ENCODE data around the gene ACTR3. TPM values are rescaled to one million over a fixed set of nuclear protein-coding genes. Genes with fewer than 3 reads are reported as not detected.
A peak's percentile ranks its signal among the peaks of the same experiment; 100 is the strongest.
"Not testable (repeated sequence)": the region's sequence is repeated elsewhere in the genome, so short reads cannot be mapped to it uniquely, and the experiment has no call there.

The ACTR3 gene
- total RNA-seq, 2 donors from 2014 or later = 441 to 618 TPM

DNA sequence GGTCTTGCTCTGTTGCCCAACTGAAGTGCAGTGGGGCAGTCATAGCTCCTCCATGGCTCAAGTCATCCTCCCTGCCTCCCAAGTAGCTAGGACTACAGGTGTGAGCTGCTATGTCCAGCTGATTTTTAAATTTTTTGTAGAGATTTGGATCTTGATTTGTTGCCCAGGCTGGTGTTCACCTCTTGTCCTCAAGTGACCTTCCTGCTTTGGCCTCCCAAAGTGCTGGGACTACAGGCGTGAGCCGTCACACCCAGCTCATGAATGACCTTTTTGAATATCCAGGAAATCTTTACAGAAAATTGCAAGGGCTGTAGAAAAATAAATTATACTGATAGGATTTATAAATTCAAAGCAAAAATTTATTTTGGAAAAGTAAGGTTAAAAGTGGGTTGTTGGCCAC, 17.4 kb downstream of the ACTR3 start:
- Mint-ChIP-seq H3K36me3 (ENCODE audit: low read depth) (peaks cover 82% of the 10 kb centered on the region), H3K4me1 (peaks cover 57% of the 10 kb centered on the region), H3K4me3 (peak overlapping the region; percentile 44), H3K27me3 (no peaks in the 10 kb centered on the region), H3K9me3 (no peaks in the 10 kb centered on the region), H3K27ac (no peak overlapping the region)
- ATAC-seq (replicated peaks) = no peak

DNA sequence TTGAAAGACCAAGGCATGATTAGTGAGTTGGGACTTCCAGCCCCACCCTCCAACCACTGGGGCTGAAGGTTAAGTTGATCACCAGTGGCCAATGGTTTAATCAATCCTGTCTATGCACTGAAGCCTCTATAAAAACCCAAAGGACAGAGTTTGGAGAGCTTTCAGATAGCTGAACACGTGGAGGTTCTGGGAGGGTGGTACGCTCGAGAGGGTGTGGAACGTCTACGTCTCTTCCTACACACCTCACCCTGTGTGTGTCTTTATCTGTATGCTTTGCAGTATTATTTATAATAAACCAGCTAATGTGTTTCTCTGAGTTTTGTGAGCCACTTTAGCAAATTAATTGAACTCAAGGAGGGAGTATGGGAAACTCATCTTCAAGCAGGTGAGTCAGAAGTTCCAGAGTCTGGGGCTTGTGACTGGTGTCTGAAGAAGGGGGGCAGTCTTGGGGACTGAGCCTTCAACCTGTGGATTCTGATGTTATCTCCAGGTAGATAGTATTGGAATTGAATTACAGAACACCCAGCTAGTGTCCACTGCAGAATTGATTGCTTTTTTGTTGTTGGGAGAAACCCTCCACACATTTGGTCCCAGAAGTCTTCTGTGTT, 20.3 kb downstream of the ACTR3 start:
- H3K27ac Mint-ChIP-seq = peak overlapping the region; percentile 88
- no peaks in the 10 kb centered on the region for H3K27me3 Mint-ChIP-seq
- peaks cover 43% of the 10 kb centered on the region for H3K4me1 Mint-ChIP-seq
- ATAC-seq (replicated peaks) = peak; percentile 91
- H3K36me3 Mint-ChIP-seq (ENCODE audit: low read depth) = peaks cover 81% of the 10 kb centered on the region
- H3K9me3 Mint-ChIP-seq = no peaks in the 10 kb centered on the region
- peak overlapping the region; percentile 73 for H3K4me3 Mint-ChIP-seq

DNA sequence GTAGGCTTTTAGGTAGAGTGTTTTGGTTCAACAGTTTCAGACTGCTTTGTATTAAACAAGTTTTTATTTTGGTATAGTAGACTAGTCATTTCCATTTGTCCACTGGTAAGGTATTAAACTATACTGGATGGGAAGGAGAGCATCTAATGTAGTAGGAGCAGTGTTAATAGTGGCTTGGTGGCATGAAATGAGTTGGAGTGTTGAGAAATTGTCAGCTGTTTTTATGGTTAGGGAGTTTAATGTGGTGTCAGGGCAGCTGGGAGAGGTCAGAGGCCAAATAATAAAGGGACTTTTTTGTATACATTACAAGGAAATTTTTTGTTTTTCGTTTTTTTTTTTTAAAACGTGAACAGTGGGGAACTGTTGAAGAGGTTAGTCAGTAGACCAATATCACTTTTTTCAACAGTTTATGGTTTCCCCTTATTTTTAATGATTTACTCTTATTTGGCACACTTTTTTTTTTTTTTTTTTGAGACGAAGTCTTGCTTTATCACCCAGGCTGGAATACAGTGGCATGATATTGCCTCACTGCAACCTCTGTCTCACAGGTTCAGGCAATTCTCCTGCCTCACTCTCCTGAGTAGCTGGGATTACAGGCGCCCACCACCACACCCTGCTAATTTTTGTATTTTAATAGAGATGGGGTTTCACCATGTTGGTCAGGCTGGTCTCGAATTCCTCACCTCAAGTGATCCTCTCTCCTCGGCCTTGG, 21.2 kb downstream of the ACTR3 start:
- Mint-ChIP-seq H3K4me3 (peak overlapping the region; percentile 73), H3K4me1 (peaks cover 36% of the 10 kb centered on the region)

DNA sequence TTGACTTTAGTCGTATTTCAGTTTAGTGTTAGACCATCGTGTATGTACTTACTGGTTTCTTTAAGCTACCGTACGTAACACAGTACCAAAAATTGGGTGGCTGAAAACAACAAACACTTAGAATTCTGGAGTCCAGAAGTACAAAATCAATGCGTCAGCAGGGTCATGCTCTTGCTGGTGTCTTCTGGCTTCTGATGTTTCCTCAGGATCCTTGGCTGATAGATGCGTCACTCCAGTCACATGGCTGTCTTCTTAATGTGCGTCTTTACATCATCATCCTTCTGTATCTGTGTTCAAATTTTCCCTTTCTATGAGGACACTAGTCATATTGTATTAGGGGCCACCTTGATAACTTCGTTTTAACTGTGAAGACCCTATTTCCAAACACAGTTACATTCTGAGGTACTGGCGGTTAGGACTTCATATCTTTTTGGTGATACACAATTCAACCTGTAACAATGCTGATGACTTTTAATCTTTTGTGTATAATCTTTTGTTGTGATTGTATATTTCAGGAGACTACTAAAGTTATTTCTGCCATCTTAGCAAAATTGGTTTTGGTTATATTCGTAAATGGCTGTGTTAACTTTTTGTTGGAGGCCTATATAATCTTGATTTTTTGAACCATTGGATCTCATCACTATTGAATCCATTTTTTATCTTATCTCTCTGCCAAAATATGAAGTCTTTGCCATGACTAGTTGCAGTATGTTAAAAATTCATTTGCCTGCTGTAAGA, 25.4 kb downstream of the ACTR3 start:
- Mint-ChIP-seq H3K27me3 (no peaks in the 10 kb centered on the region), H3K9me3 (no peaks in the 10 kb centered on the region), H3K4me3 (no peak overlapping the region), H3K27ac (no peak overlapping the region), H3K36me3 (ENCODE audit: low read depth) (peaks cover 93% of the 10 kb centered on the region), H3K4me1 (peaks cover 32% of the 10 kb centered on the region)
- no peak for ATAC-seq (replicated peaks)

More for the DNA sequence above, 21.2 kb downstream of the ACTR3 start:
- peak; percentile 17 for ATAC-seq (replicated peaks)
- H3K27me3 Mint-ChIP-seq = no peaks in the 10 kb centered on the region
- H3K36me3 Mint-ChIP-seq (ENCODE audit: low read depth) = peaks cover 81% of the 10 kb centered on the region
- H3K9me3 Mint-ChIP-seq = no peaks in the 10 kb centered on the region
- H3K27ac Mint-ChIP-seq = peak overlapping the region; percentile 88

DNA sequence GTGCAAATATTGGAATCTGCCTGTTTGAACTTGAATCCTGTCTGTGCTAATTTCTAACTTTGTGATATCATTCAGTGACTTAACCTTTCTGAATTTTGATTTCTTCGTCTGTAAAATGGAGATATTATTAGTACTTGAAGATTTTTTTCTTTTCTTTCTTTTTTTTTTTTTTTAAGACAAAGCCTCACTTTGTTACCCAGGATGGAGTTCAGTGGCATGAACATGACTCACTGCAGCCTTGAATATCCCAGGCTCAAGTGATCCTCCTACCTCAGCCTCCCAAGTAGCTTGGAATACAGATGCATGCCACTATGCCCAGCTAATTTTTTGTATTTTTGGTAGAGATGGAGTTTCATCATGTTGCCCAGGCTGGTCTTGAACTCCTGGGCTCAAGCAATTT, 28.3 kb downstream of the ACTR3 start:
- no peaks in the 10 kb centered on the region for H3K9me3 Mint-ChIP-seq
- H3K27me3 Mint-ChIP-seq = no peaks in the 10 kb centered on the region
- no peak overlapping the region for H3K27ac Mint-ChIP-seq
- no peak for ATAC-seq (replicated peaks)
- H3K4me1 Mint-ChIP-seq = peaks cover 17% of the 10 kb centered on the region
- peaks cover 64% of the 10 kb centered on the region for H3K36me3 Mint-ChIP-seq (ENCODE audit: low read depth)
- no peak overlapping the region for H3K4me3 Mint-ChIP-seq

DNA sequence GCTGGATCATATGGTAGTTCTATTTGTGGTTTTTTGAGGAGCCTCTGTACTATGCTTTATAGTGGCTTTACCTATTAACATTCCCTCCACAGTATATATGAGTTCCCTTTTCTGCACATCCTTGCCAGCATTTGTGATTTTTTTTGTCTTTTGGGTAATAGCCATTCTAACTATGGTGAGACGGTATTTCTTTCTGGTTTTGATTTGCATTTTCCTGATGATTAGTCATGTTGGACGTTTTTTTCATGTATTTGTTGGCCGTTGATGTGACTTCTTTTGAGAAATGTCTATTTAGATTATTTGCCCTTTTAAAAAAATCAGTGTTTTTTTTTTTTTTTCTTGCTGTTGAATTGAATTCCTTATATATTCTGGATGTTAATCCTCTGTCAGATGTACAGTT, 31.1 kb downstream of the ACTR3 start:
- peaks cover 36% of the 10 kb centered on the region for H3K36me3 Mint-ChIP-seq (ENCODE audit: low read depth)

DNA sequence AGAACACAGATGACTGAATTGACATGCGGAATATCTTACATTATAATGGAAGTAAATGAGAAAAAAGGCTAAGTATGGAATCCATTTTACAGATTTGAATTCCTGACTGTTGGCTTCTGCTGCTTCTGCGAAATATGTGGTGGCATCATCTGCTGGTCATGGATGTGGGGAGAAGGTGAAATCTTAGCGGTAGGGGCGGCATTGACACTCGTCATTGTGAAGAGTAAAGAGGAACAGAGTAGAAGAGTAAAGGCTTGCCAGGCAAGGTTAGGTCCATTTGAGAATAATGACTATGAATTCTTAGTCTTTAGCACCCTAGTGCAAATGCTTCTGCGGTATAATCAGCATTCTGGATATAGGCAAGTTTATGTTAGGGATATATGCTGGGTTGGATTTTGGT, 32.4 kb downstream of the ACTR3 start:
- Mint-ChIP-seq H3K36me3 (ENCODE audit: low read depth) (peaks cover 23% of the 10 kb centered on the region), H3K4me3 (no peak overlapping the region), H3K27ac (no peak overlapping the region), H3K9me3 (no peaks in the 10 kb centered on the region), H3K27me3 (no peaks in the 10 kb centered on the region), H3K4me1 (peaks cover 23% of the 10 kb centered on the region)
- ATAC-seq (replicated peaks) = no peak

More for the DNA sequence above, 31.1 kb downstream of the ACTR3 start:
- Mint-ChIP-seq H3K27me3 (no peaks in the 10 kb centered on the region), H3K9me3 (no peaks in the 10 kb centered on the region), H3K27ac (peak overlapping the region; percentile 29), H3K4me1 (peaks cover 28% of the 10 kb centered on the region), H3K4me3 (peak overlapping the region; percentile 9)
- no peak for ATAC-seq (replicated peaks)

DNA sequence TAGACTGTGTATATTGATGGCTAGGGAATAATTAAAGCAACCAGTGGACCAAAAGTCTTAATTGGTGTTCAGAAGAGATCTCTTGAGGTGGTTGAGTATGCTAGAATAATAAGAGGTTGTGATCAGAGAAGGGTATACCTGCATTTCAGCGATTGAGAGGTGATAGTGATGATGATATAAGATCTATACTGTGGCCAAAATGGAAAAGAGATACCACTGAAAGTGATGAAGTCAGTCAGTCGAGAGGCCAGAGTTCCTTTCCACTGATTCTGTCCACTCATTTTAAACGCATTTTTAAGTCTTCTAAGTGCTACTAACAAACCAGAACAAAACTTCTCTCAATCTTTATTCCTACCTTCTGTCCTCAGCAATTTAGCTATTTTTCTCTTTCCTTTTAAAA, 32.9 kb downstream of the ACTR3 start:
- peak; percentile 70 for ATAC-seq (replicated peaks)
- H3K4me3 Mint-ChIP-seq = no peak overlapping the region
- H3K9me3 Mint-ChIP-seq = no peaks in the 10 kb centered on the region
- no peaks in the 10 kb centered on the region for H3K27me3 Mint-ChIP-seq
- peaks cover 19% of the 10 kb centered on the region for H3K4me1 Mint-ChIP-seq
- peaks cover 19% of the 10 kb centered on the region for H3K36me3 Mint-ChIP-seq (ENCODE audit: low read depth)
- no peak overlapping the region for H3K27ac Mint-ChIP-seq

DNA sequence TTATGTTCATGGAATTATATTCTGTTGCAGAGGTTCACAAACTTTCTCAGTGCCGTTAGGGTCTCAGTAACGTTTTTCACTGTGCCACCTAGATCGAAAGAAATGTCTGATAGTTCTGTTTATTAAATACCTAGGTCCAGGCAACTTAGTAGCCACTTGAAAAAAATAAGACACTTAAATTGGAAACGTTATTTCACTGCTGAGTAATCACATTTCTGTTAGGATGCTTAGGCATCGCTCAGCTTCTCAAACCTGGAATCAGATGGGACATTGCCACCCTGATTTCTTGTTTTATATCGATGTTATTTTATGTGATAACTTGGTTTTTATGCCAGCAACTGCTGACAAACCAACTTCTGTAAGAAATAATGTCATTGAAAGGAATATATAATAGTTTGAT, 36.0 kb downstream of the ACTR3 start:
- no peaks in the 10 kb centered on the region for H3K9me3 Mint-ChIP-seq
- H3K36me3 Mint-ChIP-seq (ENCODE audit: low read depth) = peaks cover 32% of the 10 kb centered on the region
- no peak for ATAC-seq (replicated peaks)
- no peak overlapping the region for H3K27ac Mint-ChIP-seq
- no peaks in the 10 kb centered on the region for H3K27me3 Mint-ChIP-seq
- peaks cover 15% of the 10 kb centered on the region for H3K4me1 Mint-ChIP-seq
- H3K4me3 Mint-ChIP-seq = no peak overlapping the region

DNA sequence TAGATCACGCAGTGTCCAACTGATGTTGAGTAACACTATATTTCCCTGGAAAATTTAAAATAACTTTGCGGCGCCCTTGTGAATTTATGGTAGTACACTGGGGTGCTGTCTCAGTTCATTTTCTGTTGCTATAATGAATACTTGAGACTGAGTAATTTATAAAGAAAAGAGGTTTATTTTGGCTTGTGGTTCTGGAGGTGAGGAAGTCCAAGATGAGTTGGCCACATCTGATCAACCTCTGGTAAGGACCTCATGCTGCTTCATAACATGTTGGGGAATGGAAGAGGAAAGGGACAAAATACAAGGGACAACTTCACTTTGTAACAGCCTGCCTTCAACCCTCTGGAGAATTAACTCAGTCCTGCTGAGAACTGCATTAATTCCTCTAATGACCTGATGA, 36.4 kb downstream of the ACTR3 start:
- H3K27ac Mint-ChIP-seq = no peak overlapping the region
- H3K4me1 Mint-ChIP-seq = peaks cover 15% of the 10 kb centered on the region
- ATAC-seq (replicated peaks) = peak; percentile 37
- no peaks in the 10 kb centered on the region for H3K9me3 Mint-ChIP-seq
- H3K4me3 Mint-ChIP-seq = no peak overlapping the region
- peaks cover 36% of the 10 kb centered on the region for H3K36me3 Mint-ChIP-seq (ENCODE audit: low read depth)
- H3K27me3 Mint-ChIP-seq = no peaks in the 10 kb centered on the region

DNA sequence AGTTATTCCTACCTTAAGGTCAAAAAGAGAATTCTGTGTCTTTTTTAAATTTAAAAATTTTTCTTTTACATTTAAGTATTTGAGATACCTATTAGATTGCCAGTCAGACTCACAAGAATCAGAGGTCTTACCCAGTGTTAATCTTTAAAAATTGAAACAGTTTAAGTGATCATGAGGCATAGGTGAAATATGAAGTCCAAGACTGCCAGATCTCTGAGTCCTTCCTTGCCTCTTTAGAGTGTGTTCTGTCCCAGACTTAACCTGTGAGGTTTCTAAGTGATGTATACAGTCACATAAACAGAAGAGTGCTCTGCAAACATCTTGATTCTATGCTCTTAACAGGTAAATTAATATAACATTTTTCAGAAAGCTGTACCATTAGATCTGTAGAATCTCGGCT, 40.6 kb downstream of the ACTR3 start:
- no peaks in the 10 kb centered on the region for H3K9me3 Mint-ChIP-seq
- H3K4me1 Mint-ChIP-seq = peaks cover 8% of the 10 kb centered on the region
- H3K27me3 Mint-ChIP-seq = no peaks in the 10 kb centered on the region
- H3K27ac Mint-ChIP-seq = peak overlapping the region; percentile 49
- H3K4me3 Mint-ChIP-seq = no peak overlapping the region
- peaks cover 78% of the 10 kb centered on the region for H3K36me3 Mint-ChIP-seq (ENCODE audit: low read depth)
- ATAC-seq (replicated peaks) = no peak

DNA sequence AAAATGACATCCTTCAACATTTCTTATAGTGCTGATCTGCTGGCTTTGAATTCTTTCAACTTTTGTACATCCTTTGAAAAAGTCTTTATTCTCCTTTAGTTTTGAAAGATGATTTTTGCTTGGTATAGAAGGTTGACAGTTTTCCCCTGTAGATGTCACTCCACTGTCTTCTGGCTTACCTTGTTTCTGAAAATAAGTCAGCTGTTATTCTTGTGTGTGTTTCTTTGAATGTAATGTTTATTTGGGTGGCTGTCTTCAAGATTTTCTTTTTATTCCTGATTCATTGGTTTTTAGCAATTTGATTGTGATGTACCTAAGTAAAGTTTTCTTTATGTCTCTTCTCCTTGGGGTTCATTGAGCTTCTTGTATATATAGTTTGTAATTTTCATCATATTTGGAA, 47.6 kb downstream of the ACTR3 start:
- Mint-ChIP-seq H3K27me3 (no peaks in the 10 kb centered on the region), H3K27ac (peak overlapping the region; percentile 0), H3K9me3 (no peaks in the 10 kb centered on the region), H3K4me3 (no peak overlapping the region), H3K4me1 (peaks cover 4% of the 10 kb centered on the region), H3K36me3 (ENCODE audit: low read depth) (peaks cover 76% of the 10 kb centered on the region)
- ATAC-seq (replicated peaks) = no peak

DNA sequence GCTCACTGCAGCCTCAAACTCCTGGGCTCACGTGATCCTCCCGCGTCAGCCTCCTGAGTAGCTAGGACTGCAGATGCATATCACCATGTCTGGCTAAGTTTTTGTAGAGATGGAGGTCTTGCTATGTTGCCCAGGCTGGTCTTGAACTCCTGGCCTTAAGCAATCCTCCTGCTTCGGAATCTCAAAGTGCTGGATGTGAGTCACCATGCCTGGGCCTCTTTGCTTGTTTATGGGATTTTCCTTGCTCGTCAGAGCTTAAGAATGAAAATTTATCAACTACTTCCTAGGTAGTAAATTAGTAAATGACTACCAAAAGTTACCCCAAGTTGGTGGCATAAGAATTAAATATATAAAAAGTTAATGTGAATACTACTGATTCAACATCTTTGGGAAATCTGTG, 51.0 kb downstream of the ACTR3 start:
- no peaks in the 10 kb centered on the region for H3K27me3 Mint-ChIP-seq
- no peaks in the 10 kb centered on the region for H3K9me3 Mint-ChIP-seq
- no peaks in the 10 kb centered on the region for H3K4me1 Mint-ChIP-seq
- no peak overlapping the region for H3K27ac Mint-ChIP-seq
- H3K36me3 Mint-ChIP-seq (ENCODE audit: low read depth) = peaks cover 42% of the 10 kb centered on the region
- no peak for ATAC-seq (replicated peaks)
- H3K4me3 Mint-ChIP-seq = no peak overlapping the region

DNA sequence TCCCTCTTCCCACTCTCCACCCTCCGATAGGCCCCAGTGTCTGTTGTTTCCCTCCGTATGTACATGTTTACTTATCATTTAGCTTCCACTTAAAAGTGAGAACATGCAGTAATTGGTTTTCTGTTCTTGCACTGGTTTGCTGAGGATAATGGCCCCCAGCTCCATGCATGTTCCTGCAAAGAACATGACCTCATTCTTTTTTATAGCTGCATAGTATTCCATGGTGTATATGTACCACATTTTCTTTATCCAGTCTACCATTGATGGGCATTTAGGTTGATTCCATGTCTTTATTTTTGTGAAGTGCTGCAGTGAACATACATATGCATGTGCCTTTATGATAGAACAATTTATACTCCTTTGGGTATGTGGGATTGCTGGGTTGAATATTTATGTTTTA, 55.9 kb downstream of the ACTR3 start:
- not testable (repeated sequence) for H3K36me3 Mint-ChIP-seq (ENCODE audit: low read depth); ATAC-seq (replicated peaks); H3K9me3 Mint-ChIP-seq; H3K4me3 Mint-ChIP-seq; H3K27me3 Mint-ChIP-seq; H3K4me1 Mint-ChIP-seq
- peak overlapping the region; percentile 19 for H3K27ac Mint-ChIP-seq

DNA sequence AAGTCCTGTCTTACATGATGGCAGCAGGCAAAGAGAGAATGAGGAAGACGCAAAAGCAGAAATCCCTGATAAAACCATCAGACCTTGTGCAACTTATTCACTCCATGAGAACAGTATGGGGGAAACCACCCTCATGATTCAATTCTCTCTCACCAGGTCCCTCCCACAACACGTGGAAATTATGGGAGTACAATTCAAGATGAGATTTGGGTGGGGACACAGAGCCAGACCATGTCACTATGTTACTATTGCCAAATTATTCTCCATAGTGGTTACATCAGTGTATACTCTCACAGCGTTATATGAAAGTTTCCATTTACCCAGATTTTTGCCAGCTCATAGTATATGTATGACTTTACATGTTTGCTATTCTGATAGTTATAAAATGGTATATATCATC, 61.0 kb downstream of the ACTR3 start:
- not testable (repeated sequence) for H3K9me3 Mint-ChIP-seq; H3K36me3 Mint-ChIP-seq (ENCODE audit: low read depth); H3K27ac Mint-ChIP-seq; H3K27me3 Mint-ChIP-seq; H3K4me3 Mint-ChIP-seq
- peak; percentile 47 for ATAC-seq (replicated peaks)
- peaks cover 12% of the 10 kb centered on the region for H3K4me1 Mint-ChIP-seq

Measured in activated T-helper 17 cell treated with anti-CD3 and anti-CD28 coated beads, Interleukin-2, amount 50 U/mL, for 72 hours (primary cell).